Stimulated activated CD4-positive, alpha-beta T cell treated with anti-CD3 and anti-CD28 coated beads, Interleukin-12 subunit alpha, Interleukin-12 subunit beta, amount 100 ng/mL, for 4 hours (primary cell): ENCODE results near the gene TKT.
A peak's percentile ranks its signal among the peaks of the same experiment; 100 is the strongest.
"Not testable (repeated sequence)": the region's sequence is repeated elsewhere in the genome, so short reads cannot be mapped to it uniquely, and the experiment has no call there.

Experiments
- DNase-seq: peaks from one replicate; pipeline ENCODE4 v3.0.0-alpha.2; 2020

Gene TKT

DNA sequence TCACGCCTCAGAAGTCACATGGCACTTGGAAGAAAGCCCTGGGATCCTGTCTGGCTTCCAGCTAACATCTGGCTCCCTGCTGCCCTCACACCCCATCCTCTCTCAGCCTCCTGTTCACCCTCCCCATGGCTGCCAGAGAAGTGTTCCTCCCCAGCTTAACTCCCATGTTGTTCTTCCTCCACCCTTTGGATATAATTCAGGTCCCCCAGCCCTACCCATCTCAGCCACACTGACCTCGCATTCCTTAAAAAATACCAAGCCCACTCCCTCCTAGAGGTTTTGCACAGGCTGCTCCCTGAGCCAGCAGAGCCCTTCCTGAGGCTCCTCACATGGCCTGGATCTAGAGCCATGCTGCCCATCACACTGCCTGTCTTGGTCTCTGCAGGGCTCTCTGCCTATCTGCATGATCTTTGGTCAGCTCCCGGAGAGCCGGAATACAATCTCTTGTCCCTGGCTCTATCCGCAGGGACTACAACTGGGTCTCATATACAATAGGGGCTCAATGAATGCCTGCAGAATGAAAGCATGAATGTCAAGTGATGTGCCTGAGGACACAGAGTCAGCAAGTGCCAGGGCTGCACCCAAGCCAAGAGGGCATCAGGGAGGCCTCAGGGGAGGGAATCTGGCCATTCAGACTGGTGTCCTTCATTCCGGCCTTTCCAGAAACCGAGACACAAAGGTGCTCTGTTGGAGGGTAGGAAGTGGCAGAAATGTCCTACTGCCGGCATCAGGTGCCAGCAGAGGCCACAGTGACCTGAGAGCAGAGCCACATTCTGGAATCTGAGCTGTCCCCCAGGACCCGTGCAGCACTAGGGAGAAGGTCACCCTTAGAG lies 3.8 kb upstream of the TKT start:
- no peak for DNase-seq

DNA sequence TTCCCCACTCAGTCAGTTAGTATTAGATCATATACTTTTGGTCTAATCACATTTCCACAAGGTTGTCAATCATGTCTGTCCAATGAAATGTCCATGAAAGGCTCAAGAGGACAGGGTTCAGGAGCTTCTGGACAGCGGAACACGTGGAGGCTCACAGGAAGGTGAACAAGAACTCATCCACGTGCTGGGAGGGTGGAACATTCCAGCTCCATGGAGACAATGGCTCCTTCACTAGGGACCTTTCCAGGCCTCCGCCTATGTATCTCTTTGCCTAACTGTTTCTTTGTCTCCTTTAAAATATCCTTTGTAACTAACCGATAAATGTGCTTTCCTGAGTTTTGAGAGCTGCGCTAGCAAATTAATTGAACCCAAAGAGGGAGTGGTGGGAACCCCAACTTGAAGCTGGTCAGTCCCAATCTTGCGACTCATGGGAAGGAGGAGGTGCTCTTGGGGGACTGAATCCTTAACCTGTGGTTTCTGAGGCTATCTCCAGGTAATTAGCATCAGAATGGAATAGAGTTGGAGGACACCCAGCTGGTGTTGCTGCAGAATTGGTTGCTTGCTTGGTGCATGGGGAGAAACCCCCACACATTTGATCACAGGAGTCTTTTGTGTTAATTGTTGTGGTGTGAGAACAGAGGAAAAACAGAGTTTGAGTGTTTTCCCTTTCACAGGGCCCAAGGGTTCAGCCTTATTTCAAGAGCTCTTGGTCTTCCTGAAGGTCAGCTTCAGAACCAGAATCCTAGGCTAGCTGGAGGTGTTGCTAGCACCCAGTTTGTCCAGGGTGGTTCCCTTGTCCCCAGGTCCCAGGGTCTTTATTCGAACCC lies 3.0 kb upstream of the TKT start:
- no peak for DNase-seq

GRCh38 chr3:53257465-53257864 lies 1.6 kb upstream of the TKT start:
- no peak for DNase-seq

- DNase-seq, result no peak
Observed at GRCh38 chr3:53256704-53257055, 858 bp upstream of the TKT start.

GRCh38 chr3:53255423-53255774 lies 423 bp downstream of the TKT start:
- peak; percentile 39 for DNase-seq

GRCh38 chr3:53254509-53255422 lies 1.1 kb downstream of the TKT start:
- DNase-seq, result peak; percentile 40

DNA sequence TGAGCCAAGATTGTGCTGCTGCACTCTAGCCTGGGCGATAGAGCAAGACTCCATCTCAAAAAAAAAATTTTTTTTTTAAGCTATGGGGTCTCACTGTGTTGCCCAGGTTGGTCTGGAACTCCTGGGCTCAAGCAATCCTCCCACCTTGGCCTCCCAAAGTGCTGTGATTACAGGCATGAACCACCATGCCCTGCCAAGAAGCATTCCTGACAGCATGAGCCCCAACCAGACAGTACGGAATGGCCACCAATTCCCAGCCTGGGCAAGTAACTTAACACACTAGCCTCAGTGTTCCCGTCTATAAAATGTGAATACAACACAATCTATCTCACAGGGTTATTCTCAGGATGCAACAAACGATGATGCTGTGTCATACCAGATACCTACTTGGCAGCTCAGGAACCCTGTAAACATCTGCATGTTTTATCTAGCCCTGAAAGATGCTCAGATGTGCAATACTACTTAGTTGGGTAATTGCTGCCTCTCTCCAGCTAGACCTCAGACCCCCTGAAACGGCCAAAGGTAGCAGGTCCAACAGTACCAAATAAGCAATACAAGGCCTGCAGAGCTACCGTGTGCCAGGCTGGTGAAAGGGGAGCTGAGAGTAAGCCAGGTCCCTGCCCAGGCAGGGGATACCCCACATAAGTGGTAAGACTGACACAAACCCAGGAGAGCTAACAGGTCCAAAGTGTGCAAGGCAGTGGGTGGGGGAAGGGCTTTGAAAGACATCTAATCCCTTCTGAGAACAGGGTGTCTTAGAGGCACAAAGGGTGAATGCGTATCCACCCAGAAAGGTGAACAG lies 1.9 kb downstream of the TKT start:
- DNase-seq, result no peak

DNA sequence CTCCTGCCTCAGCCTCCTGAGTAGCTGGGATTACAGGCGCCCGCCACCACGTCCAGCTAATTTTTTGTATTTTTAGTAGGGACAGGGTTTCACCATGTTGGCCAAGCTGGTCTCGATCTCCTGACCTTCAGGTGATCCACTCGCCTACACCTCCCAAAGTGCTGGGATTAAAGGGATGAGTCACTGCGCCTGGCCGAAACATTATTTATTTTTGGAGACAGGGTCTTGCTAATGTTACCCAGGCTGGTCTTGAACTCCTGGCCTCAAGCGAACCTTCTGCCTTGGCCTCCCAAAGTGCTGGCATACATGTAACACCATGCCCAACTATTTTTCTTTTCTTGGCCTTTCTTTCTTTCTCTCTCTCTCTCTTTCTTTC lies 2.9 kb downstream of the TKT start:
- DNase-seq, result not testable (repeated sequence)

- no peak for DNase-seq
Observed at GRCh38 chr3:53252096-53252946, 3.5 kb downstream of the TKT start.

DNA sequence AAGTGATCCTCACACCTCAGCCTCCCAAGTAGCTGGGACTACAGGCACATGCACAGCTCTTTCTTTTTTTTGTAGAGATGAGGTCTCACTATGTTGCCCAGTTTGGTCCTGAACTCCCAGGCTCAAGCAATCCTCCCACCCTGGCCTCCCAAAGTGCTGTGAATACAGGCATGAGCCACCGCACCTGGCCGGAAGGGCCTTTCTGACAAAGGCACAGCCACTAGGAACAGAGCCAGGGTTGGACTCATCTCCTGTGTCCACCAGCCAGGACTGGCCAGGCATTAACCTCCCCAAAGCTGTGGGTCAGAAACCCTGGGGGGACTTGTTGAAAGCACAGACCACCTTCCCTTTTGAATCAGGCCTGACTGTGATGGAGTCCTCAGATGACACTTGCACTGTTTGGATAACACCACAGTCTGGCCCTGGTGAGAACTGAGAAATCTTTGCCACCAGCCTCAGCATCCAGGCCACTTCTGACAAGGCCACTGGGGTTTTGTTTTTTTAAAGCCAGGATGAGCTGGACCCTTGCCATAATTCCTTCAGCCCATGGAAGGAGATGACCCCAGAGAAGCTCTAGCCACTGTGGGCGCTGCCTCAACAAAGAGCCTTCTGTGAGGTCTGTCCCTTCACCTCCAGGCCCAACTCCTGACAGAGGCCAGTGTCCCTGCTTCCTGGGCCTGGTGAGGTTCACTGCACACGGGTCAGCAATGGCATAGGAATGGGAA lies 4.8 kb downstream of the TKT start:
- DNase-seq, result no peak

GRCh38 chr3:53250453-53250852 lies 5.4 kb downstream of the TKT start:
- DNase-seq, result no peak

GRCh38 chr3:53248161-53248560 lies 7.7 kb downstream of the TKT start:
- no peak for DNase-seq

DNA sequence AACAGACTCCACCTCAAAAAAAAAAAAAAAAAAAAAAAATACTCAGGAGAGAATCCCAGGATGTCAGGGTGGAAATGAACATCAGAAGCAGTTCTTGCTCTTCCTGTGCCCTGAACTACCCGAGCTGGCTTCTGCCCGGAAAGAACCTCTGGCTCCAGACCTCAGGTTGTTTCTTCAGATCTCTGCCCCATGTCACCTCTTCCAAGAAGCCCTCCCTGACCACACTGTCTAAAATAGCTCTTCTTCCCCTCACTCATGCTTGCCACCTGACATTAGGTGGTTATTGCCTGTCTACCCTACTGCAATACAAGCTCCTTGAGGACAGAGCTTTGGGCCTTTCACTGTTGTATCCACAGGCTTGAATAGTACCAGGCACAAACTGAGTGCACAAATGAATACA lies 8.2 kb downstream of the TKT start:
- DNase-seq, result no peak

DNA sequence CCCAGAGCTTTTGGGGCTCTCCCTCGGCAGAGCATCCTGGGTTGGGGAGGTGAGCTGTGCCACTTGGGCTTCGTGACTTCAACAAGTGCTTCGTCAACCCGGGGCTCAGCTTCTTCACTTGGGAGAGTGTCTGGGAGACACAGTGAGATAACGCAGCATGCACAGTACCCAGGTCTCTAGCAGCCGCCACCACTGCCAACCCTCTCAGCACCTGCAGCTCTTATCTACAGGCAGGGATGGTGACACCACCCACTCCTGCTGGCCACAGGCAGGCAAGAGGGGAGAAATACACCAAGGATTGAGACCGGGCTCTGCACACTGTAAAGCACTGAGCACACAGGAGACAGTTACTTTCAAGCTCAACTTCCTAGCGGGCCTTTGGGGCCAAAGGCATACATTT lies 11.6 kb downstream of the TKT start:
- DNase-seq, result no peak

DNA sequence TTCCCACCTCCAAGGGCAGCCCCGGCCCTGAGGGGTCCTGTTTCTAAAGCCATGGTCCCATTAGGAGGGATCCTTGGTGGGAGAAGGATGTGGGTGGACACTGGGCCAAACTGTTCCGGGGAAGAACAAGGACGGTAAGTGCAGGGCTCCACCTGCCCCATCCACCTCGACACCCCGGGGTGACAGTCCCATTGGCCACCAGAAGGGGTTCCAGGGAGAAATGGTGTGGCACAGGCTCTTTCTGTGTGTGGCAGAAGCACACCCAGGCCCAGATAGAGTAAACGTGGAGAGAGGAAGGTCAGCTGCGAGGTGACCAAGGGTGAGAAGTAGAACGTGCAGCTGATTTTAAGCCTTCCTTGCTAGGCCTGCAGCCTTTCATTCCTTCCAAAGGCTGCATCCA lies 12.0 kb downstream of the TKT start:
- DNase-seq, result no peak

GRCh38 chr3:53243165-53243564 lies 12.7 kb downstream of the TKT start:
- no peak for DNase-seq

- no peak for DNase-seq
Observed at GRCh38 chr3:53242642-53243041, 13.2 kb downstream of the TKT start.

GRCh38 chr3:53242155-53242554 lies 13.7 kb downstream of the TKT start:
- DNase-seq, result no peak

DNA sequence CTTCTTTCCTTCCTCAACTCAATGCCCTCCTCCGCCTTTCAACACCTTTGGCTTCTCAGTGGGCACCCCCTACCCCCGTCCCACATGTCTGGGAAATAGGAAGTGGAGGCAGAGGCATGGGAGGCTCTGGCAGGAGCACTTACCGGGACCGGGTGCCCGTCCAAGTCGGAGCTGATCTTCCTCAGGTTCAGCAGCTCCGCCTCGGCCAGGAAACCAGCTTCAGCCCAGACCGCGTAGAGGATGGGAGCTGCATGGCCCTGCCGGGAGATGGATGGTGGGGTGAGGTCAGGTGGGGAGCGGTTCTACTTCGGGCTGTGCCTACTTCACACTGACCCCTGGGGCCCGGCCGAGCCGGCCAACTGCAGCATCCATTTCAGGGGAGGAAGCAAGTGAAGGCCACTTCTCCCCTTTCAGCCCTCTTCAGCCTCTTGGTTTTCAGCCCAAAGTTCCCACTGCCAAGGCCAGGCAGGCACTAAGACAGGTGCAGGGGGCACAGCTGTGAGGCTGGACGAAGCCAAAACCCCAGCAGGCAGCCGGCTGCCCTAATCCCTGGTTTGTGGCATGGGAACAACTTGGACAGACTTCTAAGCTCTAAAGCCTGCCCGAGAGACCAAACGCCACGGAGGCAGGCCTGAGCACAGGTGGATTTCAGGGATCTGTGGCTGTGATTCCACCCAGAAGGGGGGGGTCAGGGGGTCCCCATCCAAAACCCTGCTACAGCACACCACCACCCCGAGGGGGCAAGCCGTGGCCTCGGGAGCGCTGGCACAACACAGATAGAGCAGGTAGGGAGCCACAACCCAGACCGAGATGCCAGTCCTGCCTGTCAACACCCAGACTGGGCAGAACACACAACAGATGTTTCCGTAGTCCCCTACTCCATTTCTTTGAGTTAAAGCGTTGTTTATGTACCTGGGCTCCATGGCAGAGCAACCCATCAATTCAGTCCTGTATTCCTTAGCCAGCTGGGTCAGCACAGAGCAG lies 14.5 kb downstream of the TKT start:
- DNase-seq, result no peak

GRCh38 chr3:53239800-53240199 lies 16.0 kb downstream of the TKT start:
- no peak for DNase-seq
